Astrocyte of the spinal cord (primary cell): Measurements from ENCODE around the gene HPCAL1.

Experiments
- DNase-seq: peaks from one replicate; pipeline ENCODE4 v3.0.0; 2011; ENCODE audit warnings: low read depth, low spot score
- H3K4me3 ChIP-seq: 2 replicates; pipeline ENCODE4 v1.5.1; 2011; ENCODE audit warnings: low read depth, mild to moderate bottlenecking, low read length, moderate library complexity
- in situ Hi-C: cut with HindIII; loops from 2 replicates; pipeline ENCODE4 v1.10.0; 2017; ENCODE audit warnings: low sequenced_read_pairs
- TF ChIP-seq, protein P1 (sequence below): IDR thresholded peaks from 2 replicates; pipeline ENCODE4 v1.5.1; 2012; ENCODE audit warnings: low read depth, mild to moderate bottlenecking, low read length, inconsistent platforms

The HPCAL1 gene

DNA sequence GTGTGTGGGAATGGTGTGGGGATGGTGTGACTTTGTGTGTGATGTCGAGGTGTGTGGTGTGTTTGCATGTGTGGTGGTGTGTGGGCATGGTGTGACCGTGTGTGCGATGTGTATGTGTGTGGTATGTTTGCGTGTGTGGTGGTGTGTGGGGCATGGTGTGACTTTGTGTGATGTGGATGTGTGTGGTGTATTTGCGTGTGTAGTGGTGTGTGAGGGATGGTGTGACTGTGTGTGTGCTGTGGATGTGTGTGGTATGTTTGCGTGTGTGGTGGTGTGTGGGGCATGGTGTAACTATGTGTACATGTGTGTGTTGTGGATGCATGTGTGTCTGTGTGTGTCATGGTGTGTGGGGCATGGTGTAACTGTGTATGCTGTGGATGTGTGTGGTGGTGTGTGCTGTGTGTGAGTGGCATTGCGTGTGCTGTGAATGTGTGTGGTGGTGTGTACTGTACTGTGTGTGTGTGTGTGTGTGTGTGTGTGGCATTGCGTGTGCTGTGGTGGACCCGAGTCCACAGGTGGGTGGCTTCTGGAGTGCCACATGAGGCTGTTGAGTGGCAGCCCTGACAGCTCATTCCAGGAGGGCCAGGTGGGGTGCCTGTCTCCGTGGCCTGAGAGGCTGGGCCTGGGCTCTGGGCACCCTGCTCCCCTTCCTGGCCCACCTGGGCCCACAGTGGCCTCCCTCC, 130.7 kb downstream of the HPCAL1 start:
- H3K4me3 ChIP-seq, result no peak overlapping the region
- DNase-seq, result no peak
- in situ Hi-C loops, result no loop called here
- TF ChIP-seq, protein P1, sequence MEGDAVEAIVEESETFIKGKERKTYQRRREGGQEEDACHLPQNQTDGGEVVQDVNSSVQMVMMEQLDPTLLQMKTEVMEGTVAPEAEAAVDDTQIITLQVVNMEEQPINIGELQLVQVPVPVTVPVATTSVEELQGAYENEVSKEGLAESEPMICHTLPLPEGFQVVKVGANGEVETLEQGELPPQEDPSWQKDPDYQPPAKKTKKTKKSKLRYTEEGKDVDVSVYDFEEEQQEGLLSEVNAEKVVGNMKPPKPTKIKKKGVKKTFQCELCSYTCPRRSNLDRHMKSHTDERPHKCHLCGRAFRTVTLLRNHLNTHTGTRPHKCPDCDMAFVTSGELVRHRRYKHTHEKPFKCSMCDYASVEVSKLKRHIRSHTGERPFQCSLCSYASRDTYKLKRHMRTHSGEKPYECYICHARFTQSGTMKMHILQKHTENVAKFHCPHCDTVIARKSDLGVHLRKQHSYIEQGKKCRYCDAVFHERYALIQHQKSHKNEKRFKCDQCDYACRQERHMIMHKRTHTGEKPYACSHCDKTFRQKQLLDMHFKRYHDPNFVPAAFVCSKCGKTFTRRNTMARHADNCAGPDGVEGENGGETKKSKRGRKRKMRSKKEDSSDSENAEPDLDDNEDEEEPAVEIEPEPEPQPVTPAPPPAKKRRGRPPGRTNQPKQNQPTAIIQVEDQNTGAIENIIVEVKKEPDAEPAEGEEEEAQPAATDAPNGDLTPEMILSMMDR, result no peak

GRCh38 chr2:10433947-10434885, 131.5 kb downstream of the HPCAL1 start:
- H3K4me3 ChIP-seq, result no peak overlapping the region
- in situ Hi-C loops, result no loop called here
- TF ChIP-seq, protein P1, result no peak
- no peak for DNase-seq

DNA sequence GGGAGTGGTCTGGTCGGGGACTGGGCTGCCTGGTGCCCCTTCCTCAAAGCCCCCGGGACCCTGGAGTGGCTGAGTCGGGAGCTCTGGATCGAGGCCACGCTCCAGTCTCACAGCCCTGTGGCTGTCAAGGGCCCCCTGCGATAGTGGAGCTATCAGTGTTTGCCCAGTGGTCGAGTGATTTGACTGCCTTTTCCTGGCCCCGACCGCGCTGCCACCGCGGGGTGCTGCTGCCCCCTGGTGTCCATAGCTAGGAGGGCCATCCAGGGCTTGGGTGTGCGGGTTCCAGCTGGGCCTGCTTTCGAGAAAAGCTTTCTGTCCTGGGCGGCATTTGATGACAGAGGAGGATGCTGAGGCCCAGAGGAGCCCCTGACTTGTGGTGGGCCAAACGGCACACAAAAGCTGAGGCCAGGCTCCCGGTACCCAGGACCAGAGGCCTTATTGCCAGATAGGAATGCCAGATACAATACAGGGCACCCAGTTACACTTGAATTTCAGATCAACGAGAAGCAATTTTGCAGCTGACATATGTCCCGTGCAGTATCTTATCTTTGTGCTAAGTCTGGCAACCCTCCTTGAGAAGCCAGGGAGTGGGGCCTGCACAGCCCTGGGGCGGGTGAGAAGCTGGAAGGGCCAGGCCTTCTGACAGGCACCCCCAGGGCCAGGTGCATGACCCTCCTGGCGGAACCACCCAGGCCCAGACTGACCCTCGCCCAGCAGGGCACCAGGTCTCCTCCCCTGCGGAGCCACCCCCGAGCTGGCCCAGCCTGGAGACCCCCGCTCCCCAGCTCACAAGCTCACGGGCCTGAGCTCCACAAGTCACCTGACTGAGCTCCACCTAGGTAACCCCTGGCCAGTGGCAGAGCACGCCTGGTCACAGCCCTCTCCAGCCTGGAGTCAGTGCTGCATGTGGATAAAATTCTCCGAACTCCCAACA, 132.4 kb downstream of the HPCAL1 start:
- TF ChIP-seq, protein P1, result peak; percentile 99
- no peak overlapping the region for H3K4me3 ChIP-seq
- in situ Hi-C loops, result no loop called here
- peak; percentile 54 for DNase-seq

GRCh38 chr2:10435820-10436204, 133.1 kb downstream of the HPCAL1 start:
- TF ChIP-seq, protein P1, result no peak
- H3K4me3 ChIP-seq, result no peak overlapping the region
- DNase-seq, result no peak
- in situ Hi-C loops, result no loop called here

DNA sequence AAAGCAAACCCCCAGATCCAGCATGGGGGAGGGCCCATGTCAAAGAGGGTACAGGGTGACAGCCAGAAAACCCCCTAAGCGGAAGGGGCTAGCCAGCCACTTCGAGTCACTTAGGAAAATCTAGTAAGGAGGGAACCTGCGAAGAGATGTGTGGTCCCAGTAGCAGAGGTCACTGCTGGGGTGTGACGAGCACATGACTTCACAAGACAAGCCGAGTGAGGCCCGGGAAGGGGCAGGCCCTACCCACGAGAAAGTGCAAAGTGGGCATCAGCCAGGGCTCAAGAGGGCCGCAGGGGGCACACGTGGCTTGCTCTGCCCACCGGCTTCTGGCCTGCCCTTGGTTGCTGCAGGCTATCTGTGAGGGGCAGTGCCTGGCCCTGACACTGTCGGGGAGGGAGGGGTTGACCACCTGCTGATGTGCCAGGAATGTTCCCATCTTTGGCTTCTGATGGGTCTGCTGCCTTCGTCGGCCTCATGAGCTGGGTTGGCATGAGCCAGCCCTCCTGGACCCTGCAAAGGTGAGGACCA, 133.9 kb downstream of the HPCAL1 start:
- TF ChIP-seq, protein P1, result no peak
- no peak for DNase-seq
- in situ Hi-C loops, result no loop called here
- no peak overlapping the region for H3K4me3 ChIP-seq

GRCh38 chr2:10437806-10438205, 135.1 kb downstream of the HPCAL1 start:
- no peak overlapping the region for H3K4me3 ChIP-seq
- in situ Hi-C loops, result no loop called here
- TF ChIP-seq, protein P1, result no peak
- DNase-seq, result no peak
